ENCODE results near the gene ECHS1.

The ECHS1 gene

DNA sequence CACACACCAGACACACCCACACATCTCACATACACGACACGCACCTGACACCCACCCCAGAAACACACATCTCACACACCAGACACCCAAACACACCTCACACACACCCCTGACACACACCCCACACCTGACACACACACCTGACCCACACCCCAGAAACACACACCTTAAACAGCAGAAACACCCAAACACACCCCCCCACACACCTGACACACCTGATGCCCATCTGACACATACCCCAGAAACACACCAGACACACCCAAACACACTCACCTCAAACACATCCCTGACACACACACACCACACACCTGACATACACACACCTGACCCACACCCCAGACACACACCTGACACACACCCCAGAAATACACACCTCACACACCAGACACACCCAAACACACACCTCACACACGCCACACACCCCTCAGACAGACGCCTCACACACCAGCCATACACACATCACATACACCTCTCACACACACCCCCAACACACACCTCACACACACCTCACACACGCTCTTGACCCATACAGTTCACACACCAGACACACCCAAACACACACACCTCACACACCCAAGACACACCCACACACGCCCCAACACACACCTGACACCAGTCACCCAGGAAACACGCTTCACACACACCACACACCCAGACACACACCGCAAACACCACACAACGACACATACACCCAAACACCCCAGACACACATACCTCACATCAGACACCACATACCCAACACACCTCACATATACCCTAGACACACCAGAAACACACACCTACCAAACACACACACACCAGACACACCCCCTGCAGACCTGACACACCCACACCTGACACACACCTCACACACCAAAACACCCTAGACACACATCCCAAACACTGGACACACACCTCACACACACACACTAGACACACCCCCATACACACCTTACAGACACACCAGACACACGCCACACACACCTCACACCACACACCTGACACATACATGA, 34.8 kb downstream of the ECHS1 start:
- Histone ChIP-seq H3K4me1 (ENCODE audit: insufficient read depth, low read length, severe bottlenecking) (no peaks in the 10 kb centered on the region), H3K27ac (ENCODE audit: low read depth, low read length, poor library complexity, severe bottlenecking) (no peak overlapping the region), H3K9ac (ENCODE audit: low read length) (no peak overlapping the region), H3K79me2 (ENCODE audit: insufficient read depth, low read length) (no peaks in the 10 kb centered on the region), H3K27me3 (ENCODE audit: insufficient read depth, low read length) (no peaks in the 10 kb centered on the region; the same call in 1 of the 2 replicates), H3F3A (ENCODE audit: insufficient read depth, low read length) (no peaks in the 10 kb centered on the region), H3K4me2 (ENCODE audit: low read length) (no peak overlapping the region), H3K9me2 (ENCODE audit: low read depth, low read length) (no peaks in the 10 kb centered on the region), H3K9me3 (ENCODE audit: low read length) (peaks cover 6% of the 10 kb centered on the region; the same call in 1 of the 2 replicates), H4K20me1 (ENCODE audit: insufficient read depth, low read length) (no peaks in the 10 kb centered on the region), H3K36me3 (ENCODE audit: insufficient read depth, low read length) (no peaks in the 10 kb centered on the region), H3K4me3 (ENCODE audit: low read depth, low read length, poor library complexity, severe bottlenecking) (no peak overlapping the region), H2AFZ (ENCODE audit: low read length) (no peak overlapping the region)
- no peak for TF ChIP-seq EZH2 (IDR thresholded peaks at IDR 0.05; ENCODE audit: borderline replicate concordance, low read length)
- TF ChIP-seq, protein P1, sequence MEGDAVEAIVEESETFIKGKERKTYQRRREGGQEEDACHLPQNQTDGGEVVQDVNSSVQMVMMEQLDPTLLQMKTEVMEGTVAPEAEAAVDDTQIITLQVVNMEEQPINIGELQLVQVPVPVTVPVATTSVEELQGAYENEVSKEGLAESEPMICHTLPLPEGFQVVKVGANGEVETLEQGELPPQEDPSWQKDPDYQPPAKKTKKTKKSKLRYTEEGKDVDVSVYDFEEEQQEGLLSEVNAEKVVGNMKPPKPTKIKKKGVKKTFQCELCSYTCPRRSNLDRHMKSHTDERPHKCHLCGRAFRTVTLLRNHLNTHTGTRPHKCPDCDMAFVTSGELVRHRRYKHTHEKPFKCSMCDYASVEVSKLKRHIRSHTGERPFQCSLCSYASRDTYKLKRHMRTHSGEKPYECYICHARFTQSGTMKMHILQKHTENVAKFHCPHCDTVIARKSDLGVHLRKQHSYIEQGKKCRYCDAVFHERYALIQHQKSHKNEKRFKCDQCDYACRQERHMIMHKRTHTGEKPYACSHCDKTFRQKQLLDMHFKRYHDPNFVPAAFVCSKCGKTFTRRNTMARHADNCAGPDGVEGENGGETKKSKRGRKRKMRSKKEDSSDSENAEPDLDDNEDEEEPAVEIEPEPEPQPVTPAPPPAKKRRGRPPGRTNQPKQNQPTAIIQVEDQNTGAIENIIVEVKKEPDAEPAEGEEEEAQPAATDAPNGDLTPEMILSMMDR (IDR thresholded peaks at IDR 0.05; ENCODE audit: low read length) = no peak

DNA sequence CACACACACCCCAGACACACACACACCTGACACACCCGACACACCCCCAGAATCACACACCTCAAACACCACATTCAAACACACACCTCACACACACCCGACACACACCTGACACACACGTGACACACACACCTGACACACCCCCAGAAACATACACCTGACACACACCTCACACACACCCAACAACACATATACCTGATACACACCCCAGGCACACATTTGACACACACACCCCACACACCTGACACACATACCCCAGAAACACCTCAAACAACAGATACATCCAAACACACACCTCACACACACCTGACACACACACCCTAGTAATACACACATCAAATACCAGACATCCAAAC, 35.8 kb downstream of the ECHS1 start:
- Histone ChIP-seq H2AFZ (ENCODE audit: low read length) (no peak overlapping the region), H3K9me2 (ENCODE audit: low read depth, low read length) (no peaks in the 10 kb centered on the region), H3K79me2 (ENCODE audit: insufficient read depth, low read length) (no peaks in the 10 kb centered on the region), H3K4me2 (ENCODE audit: low read length) (no peak overlapping the region), H3K27ac (ENCODE audit: low read depth, low read length, poor library complexity, severe bottlenecking) (no peak overlapping the region), H3K4me1 (ENCODE audit: insufficient read depth, low read length, severe bottlenecking) (no peaks in the 10 kb centered on the region), H3F3A (ENCODE audit: insufficient read depth, low read length) (no peaks in the 10 kb centered on the region), H3K9me3 (ENCODE audit: low read length) (peaks cover 6% of the 10 kb centered on the region; the same call in 1 of the 2 replicates), H3K4me3 (ENCODE audit: low read depth, low read length, poor library complexity, severe bottlenecking) (no peak overlapping the region), H3K36me3 (ENCODE audit: insufficient read depth, low read length) (no peaks in the 10 kb centered on the region), H3K27me3 (ENCODE audit: insufficient read depth, low read length) (no peaks in the 10 kb centered on the region; the same call in 1 of the 2 replicates), H3K9ac (ENCODE audit: low read length) (no peak overlapping the region), H4K20me1 (ENCODE audit: insufficient read depth, low read length) (no peaks in the 10 kb centered on the region)
- TF ChIP-seq, protein P1 (IDR thresholded peaks at IDR 0.05; ENCODE audit: low read length) = no peak
- TF ChIP-seq EZH2 (IDR thresholded peaks at IDR 0.05; ENCODE audit: borderline replicate concordance, low read length) = no peak

DNA sequence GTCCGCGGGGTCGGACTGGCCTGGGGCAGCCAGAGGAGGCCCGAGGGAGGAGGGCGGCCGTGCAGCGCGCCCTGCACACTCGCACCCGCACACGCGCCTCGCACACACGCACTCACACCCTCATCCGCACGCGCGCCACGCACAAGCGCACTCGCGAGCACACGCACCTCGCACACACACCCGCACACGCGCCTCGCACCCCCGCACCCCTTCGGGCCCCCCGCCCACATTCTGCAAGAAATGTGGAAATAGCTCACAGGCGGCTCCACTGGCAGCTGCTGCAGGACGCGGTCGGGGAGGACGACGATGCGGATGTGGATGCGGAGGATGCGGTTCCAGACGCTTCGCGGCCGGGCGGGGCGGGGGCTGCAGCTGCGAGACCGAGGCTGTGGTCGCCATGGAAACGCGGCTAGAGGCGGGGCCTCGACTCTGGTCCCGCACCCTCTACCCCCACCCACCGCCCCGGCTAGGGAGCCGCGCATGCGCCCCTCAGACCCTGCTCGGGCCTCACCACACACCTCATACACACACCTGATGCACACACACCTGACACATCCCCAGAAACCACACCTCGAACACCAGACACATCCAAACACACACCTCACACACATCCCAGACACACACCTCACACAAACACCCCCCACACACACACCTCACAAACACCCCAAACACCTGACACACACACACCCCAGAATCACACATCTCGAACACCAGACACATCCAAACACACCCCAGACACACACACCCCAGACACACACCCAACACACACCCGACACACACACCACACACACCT, 36.4 kb downstream of the ECHS1 start, which contains the start of gene CALY:
Gene CALY, minus strand, starts transcription at position 320 of the 793 bp plus-strand sequence. CDS start 7,907 bp downstream, outside the sequence.
- no peaks in the 10 kb centered on the region for H3K36me3 ChIP-seq (ENCODE audit: insufficient read depth, low read length)
- H3K9me3 ChIP-seq (ENCODE audit: low read length) = peaks cover 6% of the 10 kb centered on the region; the same call in 1 of the 2 replicates
- no peaks in the 10 kb centered on the region for H3F3A ChIP-seq (ENCODE audit: insufficient read depth, low read length)
- no peak within 1 kb of the TSS for H3K4me2 ChIP-seq (ENCODE audit: low read length)
- H3K9me2 ChIP-seq (ENCODE audit: low read depth, low read length) = no peaks in the 10 kb centered on the region
- TF ChIP-seq EZH2 (IDR thresholded peaks at IDR 0.05; ENCODE audit: borderline replicate concordance, low read length) = no peak
- TF ChIP-seq, protein P1 (IDR thresholded peaks at IDR 0.05; ENCODE audit: low read length) = no peak
- no peak within 1 kb of the TSS for H2AFZ ChIP-seq (ENCODE audit: low read length)
- H3K4me1 ChIP-seq (ENCODE audit: insufficient read depth, low read length, severe bottlenecking) = no peaks in the 10 kb centered on the region
- no peak within 1 kb of the TSS for H3K27ac ChIP-seq (ENCODE audit: low read depth, low read length, poor library complexity, severe bottlenecking)
- no peaks in the 10 kb centered on the region for H4K20me1 ChIP-seq (ENCODE audit: insufficient read depth, low read length)
- no peak within 1 kb of the TSS for H3K4me3 ChIP-seq (ENCODE audit: low read depth, low read length, poor library complexity, severe bottlenecking)
- H3K27me3 ChIP-seq (ENCODE audit: insufficient read depth, low read length) = no peaks in the 10 kb centered on the region; the same call in 1 of the 2 replicates
- no peak within 1 kb of the TSS for H3K9ac ChIP-seq (ENCODE audit: low read length)
- H3K79me2 ChIP-seq (ENCODE audit: insufficient read depth, low read length) = no peaks in the 10 kb centered on the region
